ENCODE results near the gene SPIN2B.
"Not testable (repeated sequence)": the region's sequence is repeated elsewhere in the genome, so short reads cannot be mapped to it uniquely, and the experiment has no call there.

SPIN2B gene

GRCh38 chrX:57121162-57121755 lies at the start of gene SPIN2B:
SPIN2B (minus strand) TSS chrX:57121548.
- peak; percentile 52 for DNase-seq (ENCODE audit: low spot score)

GRCh38 chrX:57156397-57157049 lies 35.2 kb upstream of the SPIN2B start:
- DNase-seq (ENCODE audit: low spot score) = peak; percentile 30

- DNase-seq (ENCODE audit: low spot score) = no peak
Observed at GRCh38 chrX:57155171-57155570, 33.8 kb upstream of the SPIN2B start.

- not testable (repeated sequence) for DNase-seq (ENCODE audit: low spot score)
Observed at GRCh38 chrX:57152222-57152621, 30.9 kb upstream of the SPIN2B start.

GRCh38 chrX:57138674-57139073 lies 17.3 kb upstream of the SPIN2B start:
- no peak for DNase-seq (ENCODE audit: low spot score)

- DNase-seq (ENCODE audit: low spot score) = no peak
Observed at GRCh38 chrX:57137501-57137900, 16.2 kb upstream of the SPIN2B start.

- not testable (repeated sequence) for DNase-seq (ENCODE audit: low spot score)
Observed at GRCh38 chrX:57137073-57137472, 15.7 kb upstream of the SPIN2B start, which contains the start of gene SPIN2A. SPIN2A (minus strand) TSS chrX:57137397; CDS start chrX:57136597, 800 bp downstream.

GRCh38 chrX:57136589-57136988 lies 15.2 kb upstream of the SPIN2B start:
- DNase-seq (ENCODE audit: low spot score) = not testable (repeated sequence)

- no peak for DNase-seq (ENCODE audit: low spot score)
Observed at GRCh38 chrX:57135287-57135686, 13.9 kb upstream of the SPIN2B start.

- no peak for DNase-seq (ENCODE audit: low spot score)
Observed at GRCh38 chrX:57134702-57135101, 13.4 kb upstream of the SPIN2B start.

- DNase-seq (ENCODE audit: low spot score) = no peak
Observed at GRCh38 chrX:57133706-57134105, 12.4 kb upstream of the SPIN2B start.

GRCh38 chrX:57133284-57133683 lies 11.9 kb upstream of the SPIN2B start:
- DNase-seq (ENCODE audit: low spot score) = not testable (repeated sequence)

GRCh38 chrX:57132046-57132445 lies 10.7 kb upstream of the SPIN2B start:
- DNase-seq (ENCODE audit: low spot score) = no peak

- no peak for DNase-seq (ENCODE audit: low spot score)
Observed at GRCh38 chrX:57121816-57122215, 468 bp upstream of the SPIN2B start.

GRCh38 chrX:57120619-57121161 lies 658 bp downstream of the SPIN2B start:
- DNase-seq (ENCODE audit: low spot score) = not testable (repeated sequence)

GRCh38 chrX:57119416-57119815 lies 1.9 kb downstream of the SPIN2B start:
- no peak for DNase-seq (ENCODE audit: low spot score)

GRCh38 chrX:57117566-57117965 lies 3.8 kb downstream of the SPIN2B start:
- DNase-seq (ENCODE audit: low spot score) = not testable (repeated sequence)

- no peak for DNase-seq (ENCODE audit: low spot score)
Observed at GRCh38 chrX:57104921-57105398, 16.4 kb downstream of the SPIN2B start.

GRCh38 chrX:57104406-57104805 lies 16.9 kb downstream of the SPIN2B start:
- DNase-seq (ENCODE audit: low spot score) = no peak

- DNase-seq (ENCODE audit: low spot score) = no peak
Observed at GRCh38 chrX:57103489-57103888, 17.9 kb downstream of the SPIN2B start.

GRCh38 chrX:57102918-57103317 lies 18.4 kb downstream of the SPIN2B start:
- not testable (repeated sequence) for DNase-seq (ENCODE audit: low spot score)

- DNase-seq (ENCODE audit: low spot score) = no peak
Observed at GRCh38 chrX:57083143-57083542, 38.2 kb downstream of the SPIN2B start.

GRCh38 chrX:57074458-57074857 lies 46.9 kb downstream of the SPIN2B start:
- DNase-seq (ENCODE audit: low spot score) = no peak
